Measurements from ENCODE around the gene ATP11B. TPM values are rescaled to one million over a fixed set of nuclear protein-coding genes. Genes with fewer than 3 reads are reported as not detected.

ATP11B gene
- total RNA-seq, 1 donor from 2014 or later = 97.5 TPM

DNA sequence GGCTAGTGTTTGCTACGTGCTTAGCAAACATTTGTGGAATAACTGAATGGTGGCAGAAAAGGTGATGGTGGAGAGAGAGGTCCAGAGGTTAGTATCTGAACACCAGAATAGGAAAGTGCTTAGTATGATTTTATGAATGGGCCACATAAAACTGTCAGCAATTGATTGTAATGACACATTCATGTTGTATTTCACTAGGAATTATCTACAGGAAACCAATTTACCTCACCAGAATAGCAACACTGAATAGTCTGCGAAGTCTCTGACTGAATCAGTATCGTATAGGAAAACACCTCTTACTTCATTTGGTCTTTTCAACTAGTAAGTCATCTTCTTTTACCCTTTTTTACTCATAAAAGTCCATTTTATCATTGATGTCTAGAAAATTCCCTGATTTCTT lies 8.2 kb upstream of the ATP11B start:
- H3K36me3 Mint-ChIP-seq (ENCODE audit: low read depth) = no peaks in the 10 kb centered on the region
- no peaks in the 10 kb centered on the region for H3K9me3 Mint-ChIP-seq
- DNase-seq (ENCODE audit: low spot score) = no peak
- H3K4me1 Mint-ChIP-seq (ENCODE audit: low read depth) = peaks cover 29% of the 10 kb centered on the region
- no peak overlapping the region for H3K4me3 Mint-ChIP-seq (ENCODE audit: low read depth)
- intact Hi-C loops (cut with micrococcal nuclease) = loop anchor here (5.0 kb wide), 1 partner anchor 73 kb away; no protein-coding TSS in a partner anchor
- H3K27ac Mint-ChIP-seq = no peak overlapping the region
- peaks cover 19% of the 10 kb centered on the region for H3K27me3 Mint-ChIP-seq (ENCODE audit: low read depth)

- Mint-ChIP-seq H3K27me3 (ENCODE audit: low read depth) (peaks cover 18% of the 10 kb centered on the region), H3K9me3 (no peaks in the 10 kb centered on the region), H3K36me3 (ENCODE audit: low read depth) (no peaks in the 10 kb centered on the region), H3K4me3 (ENCODE audit: low read depth) (no peak overlapping the region), H3K27ac (no peak overlapping the region), H3K4me1 (ENCODE audit: low read depth) (peaks cover 29% of the 10 kb centered on the region)
- intact Hi-C loops (cut with micrococcal nuclease) = loop anchor here (5.0 kb wide), 1 partner anchor 73 kb away; no protein-coding TSS in a partner anchor
- no peak for DNase-seq (ENCODE audit: low spot score)
These were observed 7.5 kb upstream of the ATP11B start for GRCh38 chr3:182785756-182786155.

GRCh38 chr3:182786564-182787196 lies 6.6 kb upstream of the ATP11B start:
- intact Hi-C loops (cut with micrococcal nuclease) = loop anchor here (5.0 kb wide), 1 partner anchor 74 kb away; no protein-coding TSS in a partner anchor
- no peak overlapping the region for H3K4me3 Mint-ChIP-seq (ENCODE audit: low read depth)
- no peak overlapping the region for H3K27ac Mint-ChIP-seq
- H3K36me3 Mint-ChIP-seq (ENCODE audit: low read depth) = no peaks in the 10 kb centered on the region
- no peak for DNase-seq (ENCODE audit: low spot score)
- H3K27me3 Mint-ChIP-seq (ENCODE audit: low read depth) = peaks cover 16% of the 10 kb centered on the region
- H3K9me3 Mint-ChIP-seq = no peaks in the 10 kb centered on the region
- H3K4me1 Mint-ChIP-seq (ENCODE audit: low read depth) = peaks cover 29% of the 10 kb centered on the region

DNA sequence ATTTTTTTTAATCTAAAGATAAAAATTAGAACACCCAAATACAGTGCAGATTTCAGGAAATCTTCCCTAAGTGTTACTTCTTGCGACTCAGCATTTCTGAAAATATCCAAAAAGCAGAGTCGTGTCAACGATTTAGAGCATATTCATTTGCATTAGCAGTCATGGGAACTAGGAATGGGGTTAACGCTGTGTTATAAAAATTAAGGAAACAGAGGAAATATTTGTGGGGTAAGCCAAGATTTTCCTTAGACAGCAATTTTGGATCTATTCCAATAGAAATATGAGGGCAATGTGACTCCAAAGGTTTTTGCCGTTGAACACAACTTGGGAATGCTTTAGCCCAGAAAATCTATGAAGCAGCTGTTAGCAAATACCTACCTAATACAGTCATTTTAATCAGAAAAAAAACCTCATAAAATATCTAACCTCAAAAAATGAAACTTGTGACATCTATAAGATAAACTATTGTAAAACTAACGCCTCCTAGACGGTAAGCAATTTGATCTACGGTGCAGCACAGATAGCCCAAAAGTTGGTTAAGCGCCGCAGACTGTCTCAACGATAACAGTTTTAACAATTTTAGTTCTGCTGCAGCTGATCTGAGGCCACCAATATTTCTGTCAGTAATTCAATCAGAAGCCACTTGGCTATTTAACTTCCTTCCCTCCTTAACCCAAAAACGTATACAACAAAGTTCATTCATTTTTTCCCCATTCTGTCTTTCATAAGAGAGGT lies 5.8 kb upstream of the ATP11B start:
- Mint-ChIP-seq H3K4me3 (ENCODE audit: low read depth) (no peak overlapping the region), H3K36me3 (ENCODE audit: low read depth) (no peaks in the 10 kb centered on the region), H3K27me3 (ENCODE audit: low read depth) (peaks cover 16% of the 10 kb centered on the region), H3K27ac (no peak overlapping the region), H3K9me3 (no peaks in the 10 kb centered on the region), H3K4me1 (ENCODE audit: low read depth) (peaks cover 26% of the 10 kb centered on the region)
- intact Hi-C loops (cut with micrococcal nuclease) = loop anchor here (5.0 kb wide), 1 partner anchor 75 kb away; no protein-coding TSS in a partner anchor
- no peak for DNase-seq (ENCODE audit: low spot score)

DNA sequence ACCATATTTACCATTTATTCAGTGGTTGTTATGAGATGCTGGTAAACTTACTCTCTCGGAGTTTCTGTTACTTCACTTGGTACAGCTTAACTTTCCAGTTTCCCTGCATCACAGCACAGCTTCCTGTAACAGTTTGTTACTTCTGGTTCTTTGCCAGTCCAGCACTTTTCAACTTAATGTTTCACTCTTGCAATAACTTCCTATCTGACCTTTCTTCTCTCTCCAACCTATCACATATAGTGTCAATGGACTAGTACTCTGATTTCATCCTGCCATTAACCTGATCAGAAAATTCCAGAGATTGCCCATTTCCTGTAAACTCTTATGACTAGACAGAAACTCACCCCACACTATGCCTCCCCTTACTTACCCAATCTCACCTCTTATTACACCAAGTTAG lies 3.9 kb upstream of the ATP11B start:
- H3K4me3 Mint-ChIP-seq (ENCODE audit: low read depth) = no peak overlapping the region
- intact Hi-C loops (cut with micrococcal nuclease) = loop anchor here (5.0 kb wide), 1 partner anchor 77 kb away; no protein-coding TSS in a partner anchor

DNA sequence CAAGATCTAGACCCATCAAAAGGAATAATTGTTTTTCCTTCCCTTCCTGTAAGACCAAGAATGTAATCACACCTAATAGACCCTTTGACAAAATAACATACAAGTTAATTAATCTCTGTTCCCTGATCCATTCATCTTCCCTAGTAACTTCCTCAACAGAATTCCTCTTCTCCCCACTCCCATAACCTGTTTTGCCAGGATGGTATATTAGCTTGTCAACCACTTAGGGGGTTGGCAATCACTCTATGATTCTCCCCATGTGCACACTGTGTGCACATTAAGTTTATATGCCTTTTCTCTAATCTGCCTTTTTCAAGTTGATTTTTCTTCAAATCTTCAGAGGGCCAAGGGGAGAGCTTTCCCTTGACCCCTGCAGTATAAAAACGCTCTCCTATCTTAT lies 2.7 kb upstream of the ATP11B start:
- Mint-ChIP-seq H3K4me3 (ENCODE audit: low read depth) (no peak overlapping the region), H3K27ac (no peak overlapping the region)

More for the DNA sequence above, 3.9 kb upstream of the ATP11B start:
- peaks cover 2% of the 10 kb centered on the region for H3K36me3 Mint-ChIP-seq (ENCODE audit: low read depth)
- H3K27me3 Mint-ChIP-seq (ENCODE audit: low read depth) = peaks cover 11% of the 10 kb centered on the region
- H3K4me1 Mint-ChIP-seq (ENCODE audit: low read depth) = peaks cover 15% of the 10 kb centered on the region
- no peaks in the 10 kb centered on the region for H3K9me3 Mint-ChIP-seq
- no peak overlapping the region for H3K27ac Mint-ChIP-seq
- no peak for DNase-seq (ENCODE audit: low spot score)

GRCh38 chr3:182793663-182794454 lies 555 bp downstream of the ATP11B start:
- H3K4me1 Mint-ChIP-seq (ENCODE audit: low read depth) = peaks cover 34% of the 10 kb centered on the region
- H3K4me3 Mint-ChIP-seq (ENCODE audit: low read depth) = peak overlapping the region; percentile 92
- no peaks in the 10 kb centered on the region for H3K9me3 Mint-ChIP-seq
- intact Hi-C loops (cut with micrococcal nuclease) = loop anchor here (5.0 to 10.0 kb wide), 4 partner anchors 68 to 641 kb away; partner anchors contain the start of gene MCCC1
- H3K27me3 Mint-ChIP-seq (ENCODE audit: low read depth) = no peaks in the 10 kb centered on the region
- peaks cover 33% of the 10 kb centered on the region for H3K36me3 Mint-ChIP-seq (ENCODE audit: low read depth)
- H3K27ac Mint-ChIP-seq = peak overlapping the region; percentile 92
- peak; percentile 52 for DNase-seq (ENCODE audit: low spot score)

More for the DNA sequence above, 2.7 kb upstream of the ATP11B start:
- Mint-ChIP-seq H3K9me3 (no peaks in the 10 kb centered on the region), H3K4me1 (ENCODE audit: low read depth) (peaks cover 13% of the 10 kb centered on the region), H3K27me3 (ENCODE audit: low read depth) (peaks cover 7% of the 10 kb centered on the region), H3K36me3 (ENCODE audit: low read depth) (peaks cover 13% of the 10 kb centered on the region)
- no peak for DNase-seq (ENCODE audit: low spot score)
- intact Hi-C loops (cut with micrococcal nuclease) = loop anchor here (5.0 to 10.0 kb wide), 4 partner anchors 72 to 644 kb away; partner anchors contain the start of gene MCCC1

DNA sequence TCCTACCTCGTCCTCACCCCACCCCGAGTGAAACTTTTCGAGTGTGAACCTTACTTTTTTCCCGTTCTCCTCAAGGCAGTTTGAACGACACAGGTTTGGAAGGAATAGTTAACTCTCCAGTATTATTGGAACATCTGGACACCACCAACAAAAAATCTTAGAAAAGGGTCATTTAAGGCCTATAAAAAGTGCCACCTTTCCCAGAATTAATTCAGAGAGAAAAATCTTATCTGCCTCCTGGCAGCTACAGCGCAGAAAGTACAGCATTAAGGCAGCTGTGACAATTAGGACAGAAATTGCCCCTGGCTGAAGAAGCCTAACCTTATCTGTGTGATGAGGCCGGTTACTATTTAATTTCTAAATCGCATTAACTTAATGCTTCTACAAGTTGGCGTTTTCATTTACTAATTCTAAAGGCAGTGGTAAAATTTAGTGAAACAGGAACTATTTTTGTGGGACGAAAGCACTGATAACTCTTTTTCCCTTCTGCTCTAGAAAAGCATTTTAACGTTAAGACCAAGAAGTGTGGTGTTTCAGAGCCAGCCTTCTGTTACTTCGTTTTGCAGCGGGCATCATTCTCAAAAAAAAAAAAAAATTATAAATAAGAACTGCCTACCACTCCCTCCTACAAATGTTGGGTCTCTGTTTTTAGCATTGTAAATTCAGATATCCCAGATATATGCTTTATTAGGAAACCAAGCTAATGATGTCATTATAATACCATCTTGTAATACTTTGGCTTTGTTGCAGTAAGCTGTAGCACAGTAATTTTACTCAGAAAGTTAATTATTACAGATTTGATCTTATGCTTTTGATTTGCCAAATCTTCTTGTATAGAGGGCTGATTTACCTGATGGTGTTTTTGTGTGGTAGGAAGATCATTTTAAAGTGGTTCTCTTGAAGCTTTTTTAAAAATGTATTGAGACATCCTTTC lies 1.4 kb downstream of the ATP11B start:
- peak overlapping the region; percentile 92 for H3K27ac Mint-ChIP-seq
- peaks cover 31% of the 10 kb centered on the region for H3K4me1 Mint-ChIP-seq (ENCODE audit: low read depth)
- intact Hi-C loops (cut with micrococcal nuclease) = loop anchor here (5.0 to 10.0 kb wide), 5 partner anchors 38 to 640 kb away; partner anchors contain the start of gene MCCC1
- peak overlapping the region; percentile 92 for H3K4me3 Mint-ChIP-seq (ENCODE audit: low read depth)
- H3K9me3 Mint-ChIP-seq = no peaks in the 10 kb centered on the region
- peaks cover 33% of the 10 kb centered on the region for H3K36me3 Mint-ChIP-seq (ENCODE audit: low read depth)
- H3K27me3 Mint-ChIP-seq (ENCODE audit: low read depth) = no peaks in the 10 kb centered on the region
- no peak for DNase-seq (ENCODE audit: low spot score)

DNA sequence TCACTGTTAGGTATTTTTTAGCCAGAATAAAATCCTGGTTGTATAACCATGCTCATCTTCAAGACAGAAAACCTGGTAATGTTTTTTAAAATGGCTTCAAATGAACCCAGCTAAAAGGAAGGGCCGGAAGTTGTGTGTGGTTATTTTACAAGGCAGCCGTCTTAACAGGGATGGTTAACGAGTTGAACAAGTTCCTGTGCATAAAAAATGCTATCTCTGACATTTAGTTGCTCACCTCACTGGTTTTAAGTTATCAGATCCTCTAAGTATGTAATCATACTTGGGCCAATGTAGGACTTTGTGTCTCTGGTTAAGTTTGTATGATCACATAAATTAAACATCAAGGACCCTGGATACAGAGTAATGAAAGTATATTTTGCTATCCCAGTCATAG lies 2.1 kb downstream of the ATP11B start:
- Mint-ChIP-seq H3K4me3 (ENCODE audit: low read depth) (peak overlapping the region; percentile 92), H3K4me1 (ENCODE audit: low read depth) (peaks cover 31% of the 10 kb centered on the region), H3K9me3 (no peaks in the 10 kb centered on the region), H3K27ac (peak overlapping the region; percentile 92), H3K36me3 (ENCODE audit: low read depth) (peaks cover 33% of the 10 kb centered on the region), H3K27me3 (ENCODE audit: low read depth) (no peaks in the 10 kb centered on the region)
- peak; percentile 32 for DNase-seq (ENCODE audit: low spot score)
- intact Hi-C loops (cut with micrococcal nuclease) = loop anchor here (5.0 to 10.0 kb wide), 2 partner anchors 37 to 639 kb away; no protein-coding TSS in a partner anchor

DNA sequence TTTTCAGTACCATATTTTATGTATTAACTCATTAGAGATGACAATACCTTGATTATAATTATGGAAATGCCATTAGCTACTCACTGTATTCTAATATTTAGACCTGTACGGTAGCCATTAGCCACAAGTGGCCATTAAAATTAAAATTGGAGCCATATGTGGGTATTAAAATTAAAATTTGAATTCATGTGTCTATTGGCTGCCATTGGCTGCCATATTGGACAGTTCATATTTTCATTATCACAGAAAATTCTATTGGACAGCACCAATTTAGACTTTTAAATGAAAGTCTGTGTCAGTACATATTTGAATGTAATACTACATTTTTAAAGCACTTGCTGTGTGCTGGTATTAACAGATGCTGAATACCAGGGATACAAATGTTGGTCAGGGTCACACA lies 3.0 kb downstream of the ATP11B start:
- Mint-ChIP-seq H3K4me1 (ENCODE audit: low read depth) (peaks cover 31% of the 10 kb centered on the region), H3K4me3 (ENCODE audit: low read depth) (no peak overlapping the region), H3K9me3 (no peaks in the 10 kb centered on the region), H3K36me3 (ENCODE audit: low read depth) (peaks cover 33% of the 10 kb centered on the region), H3K27ac (peak overlapping the region; percentile 21), H3K27me3 (ENCODE audit: low read depth) (no peaks in the 10 kb centered on the region)
- intact Hi-C loops (cut with micrococcal nuclease) = loop anchor here (5.0 to 10.0 kb wide), 2 partner anchors 36 to 638 kb away; no protein-coding TSS in a partner anchor
- DNase-seq (ENCODE audit: low spot score) = no peak

DNA sequence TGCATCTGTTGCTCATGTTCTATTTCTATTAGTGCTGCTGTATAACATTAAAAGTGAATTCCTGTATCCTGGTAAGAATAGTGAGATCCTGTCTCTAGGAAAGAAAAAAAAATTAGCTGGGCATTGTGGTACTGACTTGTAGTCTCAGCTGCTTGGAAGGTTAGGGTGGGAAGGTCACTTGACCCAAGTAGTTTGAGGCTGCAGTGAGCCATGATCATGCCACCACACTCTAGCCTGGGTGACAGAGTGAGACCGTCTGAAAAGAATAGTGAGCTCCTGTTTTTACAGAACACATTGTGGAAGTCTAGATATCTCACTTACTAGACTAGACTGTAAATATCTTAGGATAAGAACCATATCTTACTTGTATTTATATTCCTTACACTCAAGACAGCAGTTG lies 4.6 kb downstream of the ATP11B start:
- H3K27ac Mint-ChIP-seq = no peak overlapping the region
- H3K27me3 Mint-ChIP-seq (ENCODE audit: low read depth) = no peaks in the 10 kb centered on the region
- no peak for DNase-seq (ENCODE audit: low spot score)
- H3K4me1 Mint-ChIP-seq (ENCODE audit: low read depth) = peaks cover 36% of the 10 kb centered on the region
- H3K9me3 Mint-ChIP-seq = no peaks in the 10 kb centered on the region
- peaks cover 38% of the 10 kb centered on the region for H3K36me3 Mint-ChIP-seq (ENCODE audit: low read depth)
- no peak overlapping the region for H3K4me3 Mint-ChIP-seq (ENCODE audit: low read depth)
- intact Hi-C loops (cut with micrococcal nuclease) = loop anchor here (5.0 to 10.0 kb wide), 2 partner anchors 34 to 637 kb away; no protein-coding TSS in a partner anchor

Data from activated T-helper 2 cell treated with anti-CD3 and anti-CD28 coated beads, Interferon-gamma antibody, Interleukin-2, Interleukin-4, amounts not matched to agents 10 μg/mL and 5 μg/mL and 100 μg/mL, durations not matched to agents 14 hours and 24 hours and 36 hours (primary cell).